Heart left ventricle (tissue), 13 donors: ENCODE data around the gene KIDINS220.

Experiments
- CTCF ChIP-seq, 12 donors: fragments of 200-600 bp; sonication (generic) in 4 of 12; IDR thresholded peaks; one replicate each; pipeline versions ENCODE4 v1.5.0 to v1.8.0; 2018 to 2022; ENCODE audit warnings: antibody characterized with exemption in 12 of 12, mild to moderate bottlenecking in 5 of 12
- POLR2A ChIP-seq, 2 donors: fragments of 450-650 bp; IDR thresholded peaks; one replicate each; pipeline ENCODE4 v1.6.1; 2017; ENCODE audit warnings: antibody characterized with exemption in 2 of 2, mild to moderate bottlenecking in 2 of 2, moderate library complexity in 2 of 2
- donor health status: ischemic (EF 13 %, LVEDD 7.1; RV severe dilation, severe dysfunction).
- donor health status: DM: no; HTN: yes; CAD: no.
- donor health status: DM: no; HTN: no; CAD: no.
- donor health status: ischemic (EF 25% LVEDD 6.9; RV normal size, moderate dysfunction).
- donor health status: ischemic (EF 25% LVEDD 5.7; RV mildly dilated, moderate dysfunction).
- donor health status: ischemic (EF 35%, LVEDD 5.7; RV mildly dilated, moderate dysfunction).
- donor health status: nonischemic (EF 11% LVEDD 7.7; RV severe dilation, severe dysfunction).
- donor health status: DM: yes; HTN: yes; CAD: no.
- donor health status: PGD.
- donor health status: ischemic (EF 29% LVEDD 5.4; RV normal size, mild dysfunction).
- donor health status: nonischemic (EF 23%, LVEDD 6.1; RV moderate dilation, normal function).

- TF ChIP-seq CTCF (IDR thresholded peaks at IDR 0.05) (no peak), POLR2A (IDR thresholded peaks at IDR 0.05) (no peak)
Observed at GRCh38 chr2:8786463-8786862, 51.0 kb downstream of the KIDINS220 start.
